HFFc6 (cell line): ENCODE data around the gene TNFRSF18. TPM values are rescaled to one million over a fixed set of nuclear protein-coding genes. Genes with fewer than 3 reads are reported as not detected.

Source experiments
- DNase-seq: peaks from one replicate; pipeline ENCODE4 v3.0.0-alpha.2; 2018
- H3K27ac Mint-ChIP-seq: 2 replicates; pipeline ENCODE4 v1.8.0; 2020; ENCODE audit warnings: mild to moderate bottlenecking, mixed read lengths
- H3K27me3 Mint-ChIP-seq: 2 replicates; pipeline ENCODE4 v1.8.0; 2021; ENCODE audit warnings: mild to moderate bottlenecking, moderate library complexity, mixed read lengths; ENCODE audit not compliant: insufficient read depth
- H3K36me3 Mint-ChIP-seq: 2 replicates; pipeline ENCODE4 v1.8.0; 2021; ENCODE audit warnings: low read depth, mixed read lengths
- H3K4me1 Mint-ChIP-seq: 2 replicates; pipeline ENCODE4 v1.8.0; 2020; ENCODE audit warnings: low read depth, mixed read lengths
- H3K4me3 Mint-ChIP-seq: 2 replicates; pipeline ENCODE4 v1.8.0; 2020; ENCODE audit warnings: mild to moderate bottlenecking, moderate library complexity, mixed read lengths
- H3K9me3 Mint-ChIP-seq: 2 replicates; pipeline ENCODE4 v1.8.0; 2020; ENCODE audit warnings: mild to moderate bottlenecking, mixed read lengths
- CTCF ChIP-seq: fragments of 200-600 bp; sonication (generic); IDR thresholded peaks from 2 replicates; pipeline ENCODE4 v1.5.0; 2021; ENCODE audit warnings: antibody characterized with exemption, mild to moderate bottlenecking
- total RNA-seq, 6 experiments: library from RNA; stranded (reverse); fragmentation: NEBNext Ultra II Directional; extraction: Animal tissue kit (Norgen Biotek cat#: 25700); gene quantifications; 2 replicates in 1 of 6; 3 replicates in 5 of 6; pipeline ENCODE4 v1.2.3, GENCODE V29; 2021

Gene TNFRSF18
- total RNA-seq, 6 experiments from 2014 or later: not detected

GRCh38 chr1:1242461-1243265, 36.3 kb upstream of the TNFRSF18 start:
- DNase-seq: no peak
- no peaks in the 10 kb centered on the region for H3K4me1 Mint-ChIP-seq
- no peak overlapping the region for H3K4me3 Mint-ChIP-seq
- no peak overlapping the region for H3K27ac Mint-ChIP-seq
- no peaks in the 10 kb centered on the region for H3K36me3 Mint-ChIP-seq
- no peak for TF ChIP-seq CTCF
- H3K9me3 Mint-ChIP-seq: no peaks in the 10 kb centered on the region
- H3K27me3 Mint-ChIP-seq: peaks cover 4% of the 10 kb centered on the region

- peaks cover 4% of the 10 kb centered on the region for H3K27me3 Mint-ChIP-seq
- TF ChIP-seq CTCF: no peak
- H3K36me3 Mint-ChIP-seq: no peaks in the 10 kb centered on the region
- no peak overlapping the region for H3K27ac Mint-ChIP-seq
- no peaks in the 10 kb centered on the region for H3K4me1 Mint-ChIP-seq
- DNase-seq: no peak
- H3K9me3 Mint-ChIP-seq: no peaks in the 10 kb centered on the region
- H3K4me3 Mint-ChIP-seq: no peak overlapping the region
Measured at GRCh38 chr1:1241588-1242219, 35.3 kb upstream of the TNFRSF18 start.

GRCh38 chr1:1240822-1241587, 34.6 kb upstream of the TNFRSF18 start:
- no peaks in the 10 kb centered on the region for H3K4me1 Mint-ChIP-seq
- H3K36me3 Mint-ChIP-seq: no peaks in the 10 kb centered on the region
- no peak for DNase-seq
- peaks cover 4% of the 10 kb centered on the region for H3K27me3 Mint-ChIP-seq
- no peak overlapping the region for H3K4me3 Mint-ChIP-seq
- no peak overlapping the region for H3K27ac Mint-ChIP-seq
- H3K9me3 Mint-ChIP-seq: no peaks in the 10 kb centered on the region
- TF ChIP-seq CTCF: no peak

- no peaks in the 10 kb centered on the region for H3K4me1 Mint-ChIP-seq
- no peak for TF ChIP-seq CTCF
- H3K36me3 Mint-ChIP-seq: no peaks in the 10 kb centered on the region
- no peaks in the 10 kb centered on the region for H3K9me3 Mint-ChIP-seq
- H3K27me3 Mint-ChIP-seq: peaks cover 4% of the 10 kb centered on the region
- H3K4me3 Mint-ChIP-seq: no peak overlapping the region
- DNase-seq: no peak
- no peak overlapping the region for H3K27ac Mint-ChIP-seq
Measured at GRCh38 chr1:1240348-1240732, 33.9 kb upstream of the TNFRSF18 start.

- Mint-ChIP-seq H3K9me3 (no peaks in the 10 kb centered on the region), H3K36me3 (no peaks in the 10 kb centered on the region), H3K4me1 (no peaks in the 10 kb centered on the region), H3K4me3 (no peak overlapping the region), H3K27me3 (peaks cover 4% of the 10 kb centered on the region), H3K27ac (no peak overlapping the region)
- no peak for TF ChIP-seq CTCF
- no peak for DNase-seq
Measured at GRCh38 chr1:1239614-1240347, 33.4 kb upstream of the TNFRSF18 start.
